HL-60 (cell line): ENCODE measurements around the gene DUSP28.

Source experiments
- GABPA ChIP-seq: IDR thresholded peaks from 2 replicates; pipeline ENCODE4 v1.6.1; 2012; ENCODE audit warnings: low read depth
- POLR2AphosphoS5 ChIP-seq: IDR thresholded peaks from 2 replicates; pipeline ENCODE4 v1.6.1; 2012; ENCODE audit warnings: low read depth
- TF ChIP-seq, protein P1 (sequence below): IDR thresholded peaks from one replicate; pipeline ENCODE4 v1.5.1; 2011; ENCODE audit warnings: low read length, control low read depth, inconsistent platforms; ENCODE audit not compliant: insufficient read depth

DNA sequence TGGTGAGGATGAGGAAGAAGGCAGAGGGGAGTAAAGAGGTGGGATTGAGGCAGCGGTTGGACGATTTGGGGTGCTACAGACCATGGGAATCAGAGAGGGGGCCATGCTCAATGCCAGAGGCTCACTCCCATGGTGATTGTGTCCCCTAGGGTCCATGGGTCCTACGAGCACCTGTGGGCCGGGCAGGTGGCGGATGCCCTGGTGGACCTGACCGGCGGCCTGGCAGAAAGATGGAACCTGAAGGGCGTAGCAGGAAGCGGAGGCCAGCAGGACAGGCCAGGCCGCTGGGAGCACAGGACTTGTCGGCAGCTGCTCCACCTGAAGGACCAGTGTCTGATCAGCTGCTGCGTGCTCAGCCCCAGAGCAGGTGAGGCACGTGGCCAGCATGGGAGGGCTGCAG is 31.6 kb downstream of the DUSP28 start:
- TF ChIP-seq, protein P1, sequence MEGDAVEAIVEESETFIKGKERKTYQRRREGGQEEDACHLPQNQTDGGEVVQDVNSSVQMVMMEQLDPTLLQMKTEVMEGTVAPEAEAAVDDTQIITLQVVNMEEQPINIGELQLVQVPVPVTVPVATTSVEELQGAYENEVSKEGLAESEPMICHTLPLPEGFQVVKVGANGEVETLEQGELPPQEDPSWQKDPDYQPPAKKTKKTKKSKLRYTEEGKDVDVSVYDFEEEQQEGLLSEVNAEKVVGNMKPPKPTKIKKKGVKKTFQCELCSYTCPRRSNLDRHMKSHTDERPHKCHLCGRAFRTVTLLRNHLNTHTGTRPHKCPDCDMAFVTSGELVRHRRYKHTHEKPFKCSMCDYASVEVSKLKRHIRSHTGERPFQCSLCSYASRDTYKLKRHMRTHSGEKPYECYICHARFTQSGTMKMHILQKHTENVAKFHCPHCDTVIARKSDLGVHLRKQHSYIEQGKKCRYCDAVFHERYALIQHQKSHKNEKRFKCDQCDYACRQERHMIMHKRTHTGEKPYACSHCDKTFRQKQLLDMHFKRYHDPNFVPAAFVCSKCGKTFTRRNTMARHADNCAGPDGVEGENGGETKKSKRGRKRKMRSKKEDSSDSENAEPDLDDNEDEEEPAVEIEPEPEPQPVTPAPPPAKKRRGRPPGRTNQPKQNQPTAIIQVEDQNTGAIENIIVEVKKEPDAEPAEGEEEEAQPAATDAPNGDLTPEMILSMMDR: no peak
- TF ChIP-seq POLR2AphosphoS5 (no peak), GABPA (no peak)
